AG08396 (cell line): ENCODE results near the gene LEKR1.

Experiments
- DNase-seq: peaks from one replicate; pipeline ENCODE4 v3.0.0; 2012; ENCODE audit warnings: low spot score, mixed read lengths

LEKR1 gene

GRCh38 chr3:157079676-157080369 is 253.7 kb downstream of the LEKR1 start:
- no peak for DNase-seq

- peak; percentile 90 for DNase-seq
Measured at GRCh38 chr3:157081626-157082210, 255.6 kb downstream of the LEKR1 start.

DNA sequence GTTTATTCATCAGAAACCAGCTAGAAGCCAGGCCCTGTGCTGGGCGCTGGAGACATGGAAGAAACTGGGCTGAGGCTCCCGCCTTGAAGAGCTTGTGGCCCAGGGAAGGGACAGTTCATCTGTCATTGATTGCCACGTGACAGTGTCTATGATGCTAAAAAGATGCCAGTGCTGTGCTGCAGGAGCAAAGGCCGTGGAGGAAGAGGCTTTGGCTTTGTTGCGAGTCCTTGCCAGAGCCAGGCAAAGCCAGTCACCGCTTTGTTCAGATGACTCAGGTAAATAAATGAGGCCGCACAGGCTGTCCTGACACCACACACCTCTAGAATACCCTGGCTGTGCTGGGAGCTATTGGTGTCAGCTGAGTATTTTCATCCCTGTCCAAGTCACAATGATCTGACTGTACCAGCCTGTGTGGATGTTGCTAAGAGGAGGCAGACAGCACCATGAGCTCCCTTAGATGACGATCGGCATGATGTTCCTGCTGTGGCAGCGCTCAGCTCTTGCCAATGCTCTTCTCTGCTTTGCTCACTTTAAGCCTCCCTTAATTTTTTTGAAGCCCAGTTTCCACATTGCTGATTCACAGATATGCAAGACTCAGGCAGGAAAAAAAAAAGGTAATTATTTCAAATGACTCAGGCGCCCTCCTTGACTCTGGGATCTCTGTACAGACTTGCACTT is 256.3 kb downstream of the LEKR1 start:
- no peak for DNase-seq

- no peak for DNase-seq
Measured at GRCh38 chr3:157083824-157084223, 257.7 kb downstream of the LEKR1 start.

DNA sequence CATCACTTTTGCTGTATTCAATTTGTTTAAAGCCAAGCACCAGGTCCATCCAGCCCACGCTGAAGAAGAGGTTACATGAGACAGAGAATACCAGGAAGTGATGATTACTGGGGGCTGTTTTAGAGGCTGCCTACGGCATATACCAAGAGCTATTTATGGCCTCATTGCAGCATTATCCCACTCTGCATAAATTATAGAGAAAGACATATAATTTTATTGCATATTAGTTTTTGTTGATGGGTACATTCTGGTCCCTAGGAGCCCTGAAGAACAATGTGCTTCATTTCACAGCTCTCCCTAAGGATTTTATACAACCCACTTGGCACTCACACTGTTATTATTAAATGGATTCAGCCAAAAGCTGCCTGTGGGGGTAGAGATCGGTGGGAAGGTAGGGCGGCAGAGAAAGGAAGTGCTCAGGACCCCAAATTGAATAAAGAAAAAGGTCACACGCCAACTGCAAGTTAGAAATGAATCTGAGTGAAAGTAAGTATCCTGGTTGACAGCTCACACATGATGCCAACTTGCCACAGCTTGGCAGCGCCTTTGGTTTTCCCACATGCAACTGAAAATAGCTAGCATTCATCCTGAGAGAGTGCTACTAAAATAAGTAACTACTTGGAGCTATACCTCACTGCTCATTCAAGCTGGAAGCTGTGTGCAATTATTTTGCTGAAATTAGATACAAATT is 260.1 kb downstream of the LEKR1 start:
- DNase-seq, result no peak

DNA sequence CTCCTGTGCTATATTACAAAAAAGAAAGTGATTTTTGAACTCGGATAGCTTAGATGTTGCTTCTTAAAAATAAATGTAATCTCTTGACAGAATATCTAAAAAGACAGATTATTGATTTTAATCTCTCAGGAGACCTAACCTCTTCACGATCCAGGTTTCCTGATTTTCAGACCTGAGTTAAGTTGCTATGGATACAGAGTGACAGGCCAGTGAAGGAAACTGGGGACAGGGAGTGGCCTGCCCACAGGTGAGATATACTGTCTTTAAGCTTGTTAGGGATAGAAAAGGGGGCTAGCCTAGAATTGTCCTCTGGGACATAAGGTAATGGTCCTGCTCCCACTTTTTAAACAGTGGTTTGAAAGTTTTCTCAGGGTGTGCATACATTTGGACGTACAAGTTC is 260.6 kb downstream of the LEKR1 start:
- DNase-seq, result no peak

GRCh38 chr3:157087373-157087772 is 261.2 kb downstream of the LEKR1 start:
- no peak for DNase-seq

DNA sequence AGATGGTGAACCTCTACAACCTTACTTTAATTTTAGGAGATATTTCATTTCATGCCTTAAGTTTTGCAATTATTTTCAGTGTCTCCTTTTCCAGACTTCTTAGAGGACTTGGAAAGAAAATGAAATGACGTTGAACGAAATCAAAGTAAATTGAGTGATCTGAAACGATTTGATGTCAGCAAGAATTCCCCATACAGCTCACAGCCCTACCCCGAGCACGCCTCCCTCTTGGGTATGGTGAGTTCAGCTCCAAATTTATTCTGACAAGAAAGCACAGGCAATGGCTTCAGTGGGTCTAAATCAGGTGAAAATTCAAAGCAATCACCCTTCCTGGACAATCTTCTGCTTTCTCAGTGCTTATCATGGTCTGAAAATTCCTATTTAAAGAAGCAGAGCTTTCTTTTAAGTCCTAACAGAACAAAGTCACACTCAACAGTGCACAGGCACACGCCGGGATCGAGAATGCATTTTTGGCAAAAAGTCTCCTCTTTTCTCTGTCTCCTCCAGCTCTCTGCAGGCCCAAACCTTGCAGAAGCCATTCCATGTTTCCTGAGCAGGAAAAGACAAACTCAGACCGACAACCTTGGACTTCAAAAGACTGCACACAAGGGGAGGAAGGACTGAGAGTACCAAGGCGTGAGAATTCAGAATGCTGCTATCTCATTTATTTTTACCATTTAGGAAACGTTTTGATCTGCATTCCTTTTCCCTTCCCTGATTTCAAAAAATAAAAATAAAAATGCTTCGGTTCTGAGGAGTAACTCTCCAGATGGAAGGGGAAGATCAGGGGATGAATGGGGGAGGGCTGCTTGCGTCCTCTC is 261.8 kb downstream of the LEKR1 start:
- no peak for DNase-seq

- peak; percentile 99 for DNase-seq
Measured at GRCh38 chr3:157088601-157089454, 262.7 kb downstream of the LEKR1 start.

- DNase-seq, result no peak
Measured at GRCh38 chr3:157089455-157090221, 263.5 kb downstream of the LEKR1 start.

DNA sequence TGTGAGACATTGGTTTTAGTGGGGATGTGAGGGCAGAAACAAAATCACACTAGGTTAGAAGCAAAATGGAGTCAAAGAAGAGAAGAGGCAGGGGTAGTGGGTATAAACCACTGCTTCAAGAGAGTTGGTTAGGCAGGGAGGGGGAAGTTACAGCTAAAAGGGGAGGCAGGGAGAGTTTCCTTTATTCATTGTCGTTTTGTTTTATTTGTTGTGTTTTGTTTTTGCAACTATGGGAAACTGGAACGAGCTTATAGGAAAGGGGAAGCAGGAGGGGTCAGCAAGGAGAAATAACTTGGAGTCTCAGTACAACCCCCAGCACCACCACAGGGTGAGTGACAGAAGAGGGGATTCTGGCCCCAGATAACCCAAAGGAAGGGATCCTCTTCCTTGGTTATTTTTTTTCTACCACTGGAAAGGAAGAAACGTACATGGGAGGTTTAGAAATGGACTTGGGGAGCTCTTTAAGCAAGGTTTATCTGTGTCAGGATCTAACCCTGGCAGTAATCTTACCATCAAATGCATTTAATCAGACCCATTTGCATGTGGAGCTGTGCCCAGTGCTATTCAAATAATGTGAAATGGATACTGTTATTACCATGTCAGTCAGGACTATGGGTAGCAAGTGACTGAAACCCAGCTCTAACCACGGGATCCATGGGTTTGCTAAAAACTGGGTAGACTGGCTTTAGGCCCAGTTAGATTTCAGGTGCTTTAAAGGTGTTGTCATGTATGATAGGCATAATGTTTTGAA is 265.1 kb downstream of the LEKR1 start:
- no peak for DNase-seq

GRCh38 chr3:157092230-157092629 is 266.1 kb downstream of the LEKR1 start:
- no peak for DNase-seq

- no peak for DNase-seq
Measured at GRCh38 chr3:157093096-157093495, 266.9 kb downstream of the LEKR1 start.

DNA sequence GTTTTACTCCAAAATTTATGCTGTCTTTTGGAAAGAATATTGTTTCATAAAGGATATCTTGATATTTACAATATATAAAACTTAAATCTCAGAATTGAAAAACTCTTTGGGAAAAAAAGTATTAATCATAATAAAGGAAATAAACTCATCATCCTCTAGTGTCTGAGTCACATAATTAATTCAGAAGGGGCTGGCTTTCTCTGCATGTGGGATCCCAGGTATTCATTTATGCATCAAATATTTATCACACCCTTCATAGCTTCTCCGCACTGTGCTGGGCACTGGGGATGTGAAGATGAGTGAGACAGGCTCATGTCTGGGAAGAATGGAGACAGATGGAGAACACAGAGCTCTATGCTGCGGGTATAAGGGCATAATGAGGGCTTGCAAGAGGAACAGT is 268.1 kb downstream of the LEKR1 start:
- no peak for DNase-seq

DNA sequence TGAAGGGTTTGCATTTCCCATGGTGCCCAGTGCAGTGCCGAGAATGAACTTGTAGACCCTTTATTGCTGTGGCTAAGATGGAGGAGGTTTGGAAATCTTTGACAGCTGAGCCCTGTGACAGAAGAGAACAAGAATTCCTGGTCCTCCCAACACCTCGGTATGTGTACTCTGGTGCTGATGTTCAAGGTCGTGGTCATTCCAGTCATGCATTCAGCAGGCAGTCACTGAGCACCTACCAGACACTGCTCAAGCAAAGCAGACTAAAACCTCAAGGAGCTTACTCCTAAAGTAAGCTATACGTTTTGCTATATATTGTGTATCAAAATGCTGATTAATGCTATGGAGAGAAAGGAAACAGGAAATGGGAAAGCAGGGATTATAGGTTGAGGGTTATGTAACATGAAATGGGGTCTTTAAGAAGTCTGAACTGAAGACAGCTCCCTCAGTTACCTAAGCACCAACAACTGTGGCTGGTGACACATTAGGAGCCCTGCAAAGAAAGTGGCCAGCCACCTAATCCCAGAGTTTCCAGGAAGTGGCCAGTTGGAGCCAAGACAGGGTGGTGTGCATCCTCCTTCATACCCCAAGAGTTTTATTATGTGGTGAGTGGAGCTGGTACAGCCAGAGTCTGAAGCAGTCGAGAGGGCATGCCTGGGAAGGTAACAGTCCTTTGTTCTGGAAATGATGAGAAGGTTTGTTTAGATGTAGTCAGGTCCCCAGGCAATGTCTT is 268.8 kb downstream of the LEKR1 start:
- DNase-seq, result peak; percentile 46
